Activated naive CD4-positive, alpha-beta T cell treated with anti-CD3 and anti-CD28 coated beads, Interleukin-2, amount 50 U/mL, for 16 hours (primary cell): Measurements from ENCODE around the gene MTA3.
"Not testable (repeated sequence)": the region's sequence is repeated elsewhere in the genome, so short reads cannot be mapped to it uniquely, and the experiment has no call there.

Source experiments
- DNase-seq: peaks from one replicate; pipeline ENCODE4 v3.0.0-alpha.2; 2020

Gene MTA3

GRCh38 chr2:42675815-42676214 lies 107.4 kb downstream of the MTA3 start:
- DNase-seq: no peak

GRCh38 chr2:42685303-42685702 lies 116.9 kb downstream of the MTA3 start:
- no peak for DNase-seq

- DNase-seq: no peak
These were observed 124.7 kb downstream of the MTA3 start for GRCh38 chr2:42693013-42693615.

GRCh38 chr2:42693688-42694479 lies 125.5 kb downstream of the MTA3 start:
- no peak for DNase-seq

GRCh38 chr2:42696987-42697386 lies 128.6 kb downstream of the MTA3 start:
- no peak for DNase-seq

- no peak for DNase-seq
These were observed 130.5 kb downstream of the MTA3 start for GRCh38 chr2:42698940-42699339.

- DNase-seq: no peak
These were observed 138.4 kb downstream of the MTA3 start for GRCh38 chr2:42706836-42707235.

- DNase-seq: no peak
These were observed 139.7 kb downstream of the MTA3 start for GRCh38 chr2:42708179-42708578.

- no peak for DNase-seq
These were observed 143.5 kb downstream of the MTA3 start for GRCh38 chr2:42711896-42712295.

GRCh38 chr2:42712934-42713333 lies 144.5 kb downstream of the MTA3 start:
- no peak for DNase-seq

- no peak for DNase-seq
These were observed 145.5 kb downstream of the MTA3 start for GRCh38 chr2:42713920-42714319.

- DNase-seq: no peak
These were observed 146.3 kb downstream of the MTA3 start for GRCh38 chr2:42714686-42715085.

GRCh38 chr2:42721898-42722297 lies 153.5 kb downstream of the MTA3 start:
- no peak for DNase-seq

- no peak for DNase-seq
These were observed 154.1 kb downstream of the MTA3 start for GRCh38 chr2:42722320-42723190.

GRCh38 chr2:42723465-42723864 lies 155.0 kb downstream of the MTA3 start:
- no peak for DNase-seq

- no peak for DNase-seq
These were observed 156.5 kb downstream of the MTA3 start for GRCh38 chr2:42724886-42725285.

- no peak for DNase-seq
These were observed 157.2 kb downstream of the MTA3 start for GRCh38 chr2:42725657-42726056.

GRCh38 chr2:42726680-42727079 lies 158.2 kb downstream of the MTA3 start:
- DNase-seq: no peak

GRCh38 chr2:42731316-42731715 lies 162.9 kb downstream of the MTA3 start:
- DNase-seq: not testable (repeated sequence)

GRCh38 chr2:42733852-42734251 lies 165.4 kb downstream of the MTA3 start:
- DNase-seq: no peak

- DNase-seq: no peak
These were observed 168.3 kb downstream of the MTA3 start for GRCh38 chr2:42736598-42737322.

GRCh38 chr2:42741140-42741539 lies 172.7 kb downstream of the MTA3 start:
- DNase-seq: no peak
